ELF-1 (cell line): ENCODE measurements around the gene COPRS.
A peak's percentile ranks its signal among the peaks of the same experiment; 100 is the strongest.
"Not testable (repeated sequence)": the region's sequence is repeated elsewhere in the genome, so short reads cannot be mapped to it uniquely, and the experiment has no call there.

Source experiments
- DNase-seq: peaks from one replicate; pipeline ENCODE4 v3.0.0-alpha.2; 2016; ENCODE audit warnings: low read depth, low spot score

COPRS gene

GRCh38 chr17:31845291-31845690 is 13.8 kb downstream of the COPRS start:
- DNase-seq = no peak

- DNase-seq = no peak
These were observed 15.8 kb downstream of the COPRS start for GRCh38 chr17:31843070-31843745.

- DNase-seq = peak; percentile 90
These were observed 16.6 kb downstream of the COPRS start for GRCh38 chr17:31842195-31843069.

- no peak for DNase-seq
These were observed 17.2 kb downstream of the COPRS start for GRCh38 chr17:31841850-31842194.

- no peak for DNase-seq
These were observed 20.3 kb downstream of the COPRS start for GRCh38 chr17:31838636-31839225.

- no peak for DNase-seq
These were observed 23.1 kb downstream of the COPRS start for GRCh38 chr17:31835984-31836383.

- no peak for DNase-seq
These were observed 24.6 kb downstream of the COPRS start for GRCh38 chr17:31834448-31834847.

GRCh38 chr17:31832746-31833145 is 26.3 kb downstream of the COPRS start:
- no peak for DNase-seq

GRCh38 chr17:31830971-31831858 is 27.8 kb downstream of the COPRS start:
- no peak for DNase-seq

- DNase-seq = no peak
These were observed 29.4 kb downstream of the COPRS start for GRCh38 chr17:31829649-31830048.

- not testable (repeated sequence) for DNase-seq
These were observed 30.1 kb downstream of the COPRS start for GRCh38 chr17:31828955-31829354.

- DNase-seq = no peak
These were observed 32.9 kb downstream of the COPRS start for GRCh38 chr17:31825961-31826691.

GRCh38 chr17:31824766-31825360 is 34.2 kb downstream of the COPRS start:
- DNase-seq = no peak

- no peak for DNase-seq
These were observed 36.0 kb downstream of the COPRS start for GRCh38 chr17:31823014-31823413.

- DNase-seq = no peak
These were observed 38.2 kb downstream of the COPRS start for GRCh38 chr17:31820691-31821435.

GRCh38 chr17:31819578-31819977 is 39.5 kb downstream of the COPRS start:
- DNase-seq = no peak

GRCh38 chr17:31818863-31819262 is 40.2 kb downstream of the COPRS start:
- not testable (repeated sequence) for DNase-seq

- DNase-seq = no peak
These were observed 43.8 kb downstream of the COPRS start for GRCh38 chr17:31815212-31815730.

- no peak for DNase-seq
These were observed 47.9 kb downstream of the COPRS start for GRCh38 chr17:31811101-31811500.

- not testable (repeated sequence) for DNase-seq
These were observed 49.2 kb downstream of the COPRS start for GRCh38 chr17:31809876-31810275.
